Body of pancreas (tissue), 4 donors: ENCODE measurements around the gene TSHR. TPM values are rescaled to one million over a fixed set of nuclear protein-coding genes. Genes with fewer than 3 reads are reported as not detected.

Experiments
- ATAC-seq: fragments of 150-250 bp; one replicate; pipeline ENCODE4 v1.9.1; 2016
- DNase-seq, 4 donors: peaks; one replicate each; pipeline ENCODE4 v3.0.0-alpha.2; 2019
- H3K27ac ChIP-seq, 4 donors: fragments of 200-600 bp; sonication (generic); 1 replicate in 3 of 4; 2 replicates in 1 of 4; pipeline versions ENCODE4 v1.5.1 to v1.6.1; 2016 to 2019; ENCODE audit warnings: mild to moderate bottlenecking in 1 of 4, mixed read lengths in 1 of 4, moderate library complexity in 1 of 4
- H3K27me3 ChIP-seq, 2 donors: fragments of 200-600 bp; sonication (generic); one replicate each; pipeline ENCODE4 v1.6.0; 2016; ENCODE audit warnings: mild to moderate bottlenecking in 1 of 2
- H3K36me3 ChIP-seq, 2 donors: fragments of 200-600 bp; sonication (generic); replicated peaks in 1 of 2; 2 replicates each; pipeline ENCODE4 v1.5.1; 2016; ENCODE audit warnings: low read depth in 2 of 2; ENCODE audit not compliant: insufficient read depth in 1 of 2
- H3K4me1 ChIP-seq: fragments of 200-600 bp; sonication (generic); one replicate; pipeline ENCODE4 v1.6.0; 2016
- H3K4me3 ChIP-seq, 2 donors: fragments of 200-600 bp; sonication (generic); 1 replicate in 1 of 2; 2 replicates in 1 of 2; pipeline ENCODE4 v1.5.1; 2016 to 2019
- H3K9me3 ChIP-seq, 3 donors: fragments of 200-600 bp; sonication (generic); 1 replicate in 2 of 3; 2 replicates in 1 of 3; pipeline ENCODE4 v1.5.1; 2016
- POLR2A ChIP-seq, 3 donors: fragments of 450-650 bp; IDR thresholded peaks; one replicate each; pipeline ENCODE4 v1.6.1; 2016; ENCODE audit warnings: antibody characterized with exemption in 3 of 3, mild to moderate bottlenecking in 2 of 3
- WGBS, 2 donors: methylation state at CpG; one replicate each; pipeline ENCODE4 v1.1.5; 2017; 5-methylcytosine and 5-hydroxymethylcytosine counted together
- intact Hi-C: fragments of 100-400 bp; cut with DNase I; formaldehyde crosslinking; loops from one replicate; pipeline ENCODE4 v1.15.1; 2023
- total RNA-seq, 2 donors: library from RNA; depleted of rRNA; stranded (reverse); fragments of >200 nt; gene quantifications; one replicate each; pipeline ENCODE4 v1.1.0, GENCODE V29; 2016
- TF ChIP-seq, protein P1 (sequence below), 7 experiments: fragments of 450-650 bp in 4 of 7; fragments of 200-600 bp in 3 of 7; sonication (generic) in 3 of 7; IDR thresholded peaks; one replicate each; pipeline ENCODE4 v1.5.1; 2016 to 2019; ENCODE audit warnings: antibody characterized with exemption in 7 of 7

Gene TSHR
- total RNA-seq, 2 donors from 2014 or later, result not detected

DNA sequence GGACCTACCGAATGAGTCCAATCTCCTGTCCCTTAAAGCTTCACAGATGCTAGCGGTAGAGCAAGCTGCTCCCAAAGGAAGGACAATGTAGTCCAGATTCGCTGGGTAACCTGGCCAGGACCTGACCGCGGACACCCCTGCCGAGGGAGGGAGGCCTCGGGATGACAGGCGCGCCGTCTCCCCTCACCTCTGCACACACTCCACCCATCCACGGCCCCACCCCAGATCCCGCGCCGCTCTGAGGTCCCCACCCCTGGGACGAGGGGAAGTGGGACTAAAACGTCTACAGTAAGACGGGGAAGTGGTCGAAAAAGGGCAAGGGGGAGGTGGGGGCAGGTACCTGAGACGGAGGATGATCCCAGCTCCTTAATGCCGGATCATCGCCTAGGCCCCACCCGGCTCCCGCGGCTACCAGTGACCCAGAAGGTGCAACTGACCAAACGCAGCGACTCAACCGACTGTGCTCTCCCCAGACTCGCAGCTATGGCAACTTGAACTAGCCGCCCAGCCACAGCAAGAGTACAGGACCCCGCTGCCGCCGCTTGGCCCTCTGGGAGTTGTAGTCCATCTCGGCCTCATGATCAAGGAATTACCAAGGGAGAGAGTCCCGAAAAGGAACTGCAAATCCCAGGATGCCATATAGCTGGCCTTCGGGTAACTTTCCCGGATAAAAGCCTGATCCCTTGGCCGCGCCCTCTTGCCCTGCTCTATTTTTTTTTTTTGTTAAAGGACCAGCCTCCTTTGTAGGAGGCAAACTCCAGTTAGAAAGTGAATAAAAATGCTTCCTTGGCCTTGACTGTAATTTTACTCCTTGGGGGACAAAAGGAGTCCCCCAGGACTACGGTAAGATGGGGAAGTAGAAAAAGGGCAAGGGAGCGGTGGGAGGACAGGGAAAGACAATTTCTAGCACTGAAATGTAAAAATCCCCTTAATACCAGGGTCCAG, 13.9 kb upstream of the TSHR start, which contains the start of gene CEP128:
CEP128 (minus strand) TSS at position 498 of the 945 bp plus-strand sequence.
- Histone ChIP-seq H3K27me3 (no peaks in the 10 kb centered on the region), H3K4me1 (peaks cover 10% of the 10 kb centered on the region), H3K36me3 (no peaks in the 10 kb centered on the region), H3K4me3 (peak within 1 kb of the TSS; percentile 49 to 85), H3K9me3 (no peaks in the 10 kb centered on the region), H3K27ac (peak within 1 kb of the TSS in 2 of 4 donors; percentile 24 to 47)
- WGBS, 2 donors, result 1 to 2% methylated on average over 24 to 40 of the region's 40 CpGs
- ATAC-seq (peak; percentile 100), DNase-seq (peak; percentile 93 to 98 (median 96))
- TF ChIP-seq, protein P1, sequence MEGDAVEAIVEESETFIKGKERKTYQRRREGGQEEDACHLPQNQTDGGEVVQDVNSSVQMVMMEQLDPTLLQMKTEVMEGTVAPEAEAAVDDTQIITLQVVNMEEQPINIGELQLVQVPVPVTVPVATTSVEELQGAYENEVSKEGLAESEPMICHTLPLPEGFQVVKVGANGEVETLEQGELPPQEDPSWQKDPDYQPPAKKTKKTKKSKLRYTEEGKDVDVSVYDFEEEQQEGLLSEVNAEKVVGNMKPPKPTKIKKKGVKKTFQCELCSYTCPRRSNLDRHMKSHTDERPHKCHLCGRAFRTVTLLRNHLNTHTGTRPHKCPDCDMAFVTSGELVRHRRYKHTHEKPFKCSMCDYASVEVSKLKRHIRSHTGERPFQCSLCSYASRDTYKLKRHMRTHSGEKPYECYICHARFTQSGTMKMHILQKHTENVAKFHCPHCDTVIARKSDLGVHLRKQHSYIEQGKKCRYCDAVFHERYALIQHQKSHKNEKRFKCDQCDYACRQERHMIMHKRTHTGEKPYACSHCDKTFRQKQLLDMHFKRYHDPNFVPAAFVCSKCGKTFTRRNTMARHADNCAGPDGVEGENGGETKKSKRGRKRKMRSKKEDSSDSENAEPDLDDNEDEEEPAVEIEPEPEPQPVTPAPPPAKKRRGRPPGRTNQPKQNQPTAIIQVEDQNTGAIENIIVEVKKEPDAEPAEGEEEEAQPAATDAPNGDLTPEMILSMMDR (IDR thresholded peaks at IDR 0.05), result no peak
- no peak for TF ChIP-seq POLR2A (IDR thresholded peaks at IDR 0.05)
- intact Hi-C loops, result no loop called here

DNA sequence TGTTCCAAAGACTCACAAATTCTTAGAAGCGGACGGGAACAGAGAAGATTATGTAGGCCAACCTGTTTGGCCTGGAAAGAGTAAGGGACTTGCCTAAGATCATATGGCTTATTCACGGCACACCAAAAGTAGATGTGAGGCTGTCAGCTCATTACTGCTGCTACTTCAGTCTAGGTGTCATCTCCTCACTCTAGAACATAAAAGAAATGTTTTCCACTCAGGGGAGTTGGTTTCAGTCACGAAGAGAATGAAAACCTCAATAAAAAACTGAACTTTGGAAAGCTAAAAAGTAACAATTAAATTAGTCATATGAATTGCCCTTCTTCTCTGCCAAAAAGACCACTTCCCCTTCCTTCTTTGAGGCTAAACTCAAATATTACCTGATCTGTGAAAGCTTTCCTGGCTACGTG, 13.2 kb upstream of the TSHR start:
- intact Hi-C loops, result no loop called here
- H3K27ac ChIP-seq, result peak overlapping the region in 1 of 4 donors; percentile 47
- H3K4me3 ChIP-seq, result no peak overlapping the region
- DNase-seq (no peak), ATAC-seq (no peak)
- 20 to 30% methylated on average over 5 of the region's 5 CpGs for WGBS, 2 donors
- no peaks in the 10 kb centered on the region for H3K27me3 ChIP-seq
- TF ChIP-seq, protein P1 (IDR thresholded peaks at IDR 0.05), result no peak
- TF ChIP-seq POLR2A (IDR thresholded peaks at IDR 0.05), result no peak
- H3K4me1 ChIP-seq, result peaks cover 10% of the 10 kb centered on the region
- no peaks in the 10 kb centered on the region for H3K9me3 ChIP-seq
- H3K36me3 ChIP-seq, result no peaks in the 10 kb centered on the region

DNA sequence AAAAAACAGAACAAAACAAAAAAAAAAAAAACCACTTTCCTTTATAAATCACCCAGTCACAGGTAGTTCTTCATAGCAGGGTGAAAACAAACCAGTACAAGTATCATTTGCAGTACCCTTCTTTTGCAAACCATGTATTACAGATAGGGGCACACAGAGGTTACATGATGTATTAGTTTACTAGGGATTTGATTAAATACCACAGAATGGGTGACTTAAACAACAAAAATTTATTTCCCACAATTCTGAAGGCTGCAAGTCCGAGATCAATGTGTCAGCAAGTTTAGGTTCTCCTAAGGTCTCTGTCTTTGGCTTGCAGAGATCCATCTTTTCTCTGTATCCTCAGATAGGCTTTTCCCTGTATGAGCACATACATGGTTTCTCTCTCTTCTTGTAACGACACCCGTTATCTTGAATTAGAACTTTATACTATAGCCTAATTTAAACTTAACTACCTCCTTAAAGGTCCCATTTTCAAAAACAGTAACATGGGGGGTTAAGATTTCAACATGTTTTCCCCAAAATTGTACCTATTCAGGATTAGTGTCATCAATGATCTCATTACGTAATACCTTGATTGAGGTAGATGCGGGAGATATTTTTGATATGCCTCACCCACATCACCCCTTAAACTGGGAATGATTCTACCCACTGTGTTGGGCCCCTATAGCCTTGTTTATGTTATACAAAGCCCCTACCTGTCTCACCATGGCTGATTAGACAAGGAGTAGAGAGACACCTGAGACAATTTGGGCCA, 10.4 kb upstream of the TSHR start:
- no peaks in the 10 kb centered on the region for H3K27me3 ChIP-seq
- no peaks in the 10 kb centered on the region for H3K9me3 ChIP-seq
- WGBS, 2 donors, result 58 to 62% methylated on average over 5 of the region's 5 CpGs
- ATAC-seq (no peak), DNase-seq (no peak)
- no peaks in the 10 kb centered on the region for H3K36me3 ChIP-seq
- TF ChIP-seq, protein P1 (IDR thresholded peaks at IDR 0.05), result no peak
- TF ChIP-seq POLR2A (IDR thresholded peaks at IDR 0.05), result no peak
- peaks cover 10% of the 10 kb centered on the region for H3K4me1 ChIP-seq
- intact Hi-C loops, result no loop called here
- no peak overlapping the region for H3K27ac ChIP-seq
- no peak overlapping the region for H3K4me3 ChIP-seq

DNA sequence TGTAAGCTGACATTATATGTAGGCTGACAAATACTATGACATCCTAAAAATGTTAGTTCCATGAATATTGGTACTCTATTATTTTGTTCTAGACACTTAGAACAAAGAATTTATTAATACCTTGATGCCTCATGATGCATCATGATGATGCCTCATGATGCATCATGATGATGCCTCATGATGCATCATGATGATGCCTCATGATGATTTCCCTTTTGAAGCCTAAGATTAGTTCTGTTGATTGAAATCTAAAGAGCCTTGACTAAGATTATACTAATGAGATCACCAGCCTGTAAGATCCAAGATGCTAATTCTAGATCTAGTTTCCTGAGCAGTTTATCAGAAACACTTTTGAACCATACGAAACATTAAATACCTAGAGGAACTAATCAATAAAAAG, 9.2 kb upstream of the TSHR start:
- intact Hi-C loops, result no loop called here

More for the DNA sequence above, 9.2 kb upstream of the TSHR start:
- DNase-seq, result no peak
- 25 to 31% methylated on average over 1 of the region's 1 CpG for WGBS, 2 donors
- Histone ChIP-seq H3K36me3 (no peaks in the 10 kb centered on the region), H3K27ac (no peak overlapping the region), H3K27me3 (no peaks in the 10 kb centered on the region), H3K9me3 (no peaks in the 10 kb centered on the region), H3K4me3 (no peak overlapping the region), H3K4me1 (peaks cover 5% of the 10 kb centered on the region)
- TF ChIP-seq, protein P1 (IDR thresholded peaks at IDR 0.05), result no peak
- TF ChIP-seq POLR2A (IDR thresholded peaks at IDR 0.05), result no peak
- ATAC-seq, result no peak
